ENCODE results near the gene SLA2. TPM values are rescaled to one million over a fixed set of nuclear protein-coding genes. Genes with fewer than 3 reads are reported as not detected.
"Not testable (repeated sequence)": the region's sequence is repeated elsewhere in the genome, so short reads cannot be mapped to it uniquely, and the experiment has no call there.

SLA2 gene
- total RNA-seq, 1 donor from 2014 or later = 2.0 TPM

DNA sequence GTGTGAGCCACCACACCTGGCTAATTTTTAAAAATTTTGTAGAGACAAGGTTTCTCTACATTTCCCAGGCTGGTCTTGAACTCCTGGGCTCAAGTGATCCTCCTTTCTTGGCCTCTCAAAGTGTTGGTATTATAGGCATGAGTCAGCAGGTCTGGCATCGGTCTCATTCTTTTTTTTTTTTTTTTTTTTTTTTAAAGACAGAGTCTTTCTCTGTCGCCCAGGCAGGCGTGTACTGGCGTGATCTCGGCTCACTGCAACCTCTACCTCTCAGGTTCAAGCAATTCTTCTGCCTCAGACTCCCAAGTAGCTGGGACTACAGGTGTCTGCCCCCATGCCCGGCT is 37.6 kb downstream of the SLA2 start:
- not testable (repeated sequence) for DNase-seq (ENCODE audit: low spot score)

DNA sequence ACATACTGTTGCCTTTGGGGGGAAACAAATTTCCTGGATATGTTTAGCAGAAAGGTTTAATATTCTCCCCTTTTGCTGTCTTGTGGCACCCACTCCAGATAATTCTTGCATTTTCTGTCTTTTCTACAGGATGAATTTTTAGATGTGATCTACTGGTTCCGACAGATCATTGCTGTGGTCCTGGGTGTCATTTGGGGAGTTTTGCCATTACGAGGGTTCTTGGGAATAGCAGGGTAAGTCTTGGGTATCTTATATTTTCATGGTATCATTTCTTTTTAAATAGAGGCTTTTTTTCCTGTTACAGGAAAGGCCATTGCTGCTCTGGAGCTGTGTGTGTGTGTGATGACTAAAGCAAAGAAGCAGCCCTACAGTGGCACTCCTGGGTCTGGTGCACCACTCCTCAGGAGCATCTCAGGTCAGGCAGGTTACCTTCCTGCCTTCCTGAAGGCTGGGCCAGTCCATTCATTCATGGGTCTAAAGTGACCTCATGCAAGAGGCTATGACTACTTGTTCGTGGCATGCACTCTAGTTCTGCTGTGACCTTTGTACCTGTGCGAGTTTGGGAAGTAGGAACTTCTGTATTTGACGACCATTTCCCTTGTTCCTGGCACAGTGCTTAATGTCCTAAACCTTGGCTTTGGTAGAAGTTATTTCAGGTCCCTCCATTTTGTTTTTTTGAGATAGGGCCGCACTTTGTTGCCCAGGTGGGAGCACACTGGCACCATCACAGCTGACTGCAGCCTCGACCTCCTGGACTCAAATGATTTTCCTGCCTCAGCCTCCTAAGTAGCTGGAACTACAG is 38.2 kb downstream of the SLA2 start:
- peak; percentile 15 for DNase-seq (ENCODE audit: low spot score)

DNA sequence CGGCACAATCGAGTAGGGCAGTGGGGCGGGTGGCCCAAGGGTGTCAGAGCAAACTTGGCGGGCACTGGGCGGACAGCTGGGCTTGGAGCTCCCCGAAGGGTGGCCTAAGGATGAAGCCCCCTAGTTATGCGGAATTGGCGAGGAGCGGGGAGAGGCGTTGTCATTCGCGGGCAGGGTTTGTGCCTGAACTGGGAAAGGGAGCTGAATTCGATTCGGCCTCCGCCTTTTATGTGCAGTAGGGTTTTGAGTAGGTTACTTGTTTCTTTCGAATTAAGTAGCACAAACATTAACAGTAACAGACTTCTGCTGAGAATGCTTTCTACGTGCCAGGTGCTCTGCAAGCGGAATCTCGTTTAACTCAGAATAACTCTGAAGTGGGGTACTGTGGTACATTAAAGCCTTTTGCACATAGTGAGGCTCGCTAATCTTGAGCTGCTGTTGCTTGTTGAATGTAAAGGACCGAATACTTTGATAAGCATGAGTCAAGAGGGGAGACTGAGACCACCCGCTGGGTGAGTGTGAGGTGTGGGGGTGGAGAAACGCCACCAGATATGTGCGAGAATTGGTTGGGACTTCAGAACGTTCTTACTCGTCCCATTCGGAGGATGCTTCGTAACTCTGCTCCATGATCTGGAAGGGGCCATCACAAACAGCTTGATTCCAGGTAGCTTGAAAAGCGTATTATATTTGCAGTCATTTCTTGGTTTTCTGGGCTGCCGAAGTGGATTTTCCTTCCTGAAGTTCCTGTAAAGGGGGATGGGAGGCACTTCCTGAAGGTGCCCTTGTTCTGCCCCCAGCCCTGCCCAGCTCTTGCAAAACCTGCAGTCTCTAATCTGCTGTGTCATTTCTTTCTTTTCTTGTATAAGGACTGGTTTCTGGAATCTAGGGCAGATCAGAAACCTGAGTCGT is 39.6 kb downstream of the SLA2 start:
- DNase-seq (ENCODE audit: low spot score) = peak; percentile 18

DNA sequence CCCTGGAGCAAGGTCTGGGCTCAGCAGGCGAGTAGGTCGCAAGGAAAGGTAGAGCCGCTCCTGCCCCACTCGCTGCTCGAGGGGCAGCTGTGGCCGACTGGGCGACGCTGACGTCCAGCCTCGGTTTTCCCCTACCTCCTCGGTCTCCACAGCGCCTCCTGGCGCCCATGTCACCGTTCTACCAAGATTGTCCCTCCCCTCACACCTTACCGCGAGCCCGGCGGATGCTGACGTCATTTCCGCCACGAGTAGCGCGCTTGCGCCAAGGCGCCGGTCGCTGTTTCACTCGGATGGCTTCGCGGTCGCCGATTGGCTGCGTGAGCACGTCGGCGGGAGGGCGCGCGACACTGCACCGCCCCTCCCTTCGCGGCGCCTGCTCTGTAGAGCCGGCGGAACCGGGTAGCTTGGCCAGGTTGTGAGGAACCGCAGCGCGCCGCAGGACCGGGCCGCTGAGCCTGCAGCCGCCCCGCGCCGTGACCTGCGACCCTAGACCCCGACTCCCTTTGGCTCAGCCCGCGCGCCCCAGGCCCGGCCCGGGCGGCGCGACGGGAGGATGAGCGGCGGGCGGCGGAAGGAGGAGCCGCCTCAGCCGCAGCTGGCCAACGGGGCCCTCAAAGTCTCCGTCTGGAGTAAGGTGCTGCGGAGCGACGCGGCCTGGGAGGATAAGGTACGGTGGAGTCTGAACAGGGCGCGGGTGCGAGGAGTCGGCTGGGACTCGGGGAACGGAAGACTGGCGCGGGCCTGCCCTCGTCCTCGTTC is 40.4 kb downstream of the SLA2 start, which contains the start of gene RAB5IF:
RAB5IF (plus strand) TSS at position 381 of the 759 bp plus-strand sequence; CDS start at position 554, 173 bp downstream.
- peak; percentile 99 for DNase-seq (ENCODE audit: low spot score)

DNA sequence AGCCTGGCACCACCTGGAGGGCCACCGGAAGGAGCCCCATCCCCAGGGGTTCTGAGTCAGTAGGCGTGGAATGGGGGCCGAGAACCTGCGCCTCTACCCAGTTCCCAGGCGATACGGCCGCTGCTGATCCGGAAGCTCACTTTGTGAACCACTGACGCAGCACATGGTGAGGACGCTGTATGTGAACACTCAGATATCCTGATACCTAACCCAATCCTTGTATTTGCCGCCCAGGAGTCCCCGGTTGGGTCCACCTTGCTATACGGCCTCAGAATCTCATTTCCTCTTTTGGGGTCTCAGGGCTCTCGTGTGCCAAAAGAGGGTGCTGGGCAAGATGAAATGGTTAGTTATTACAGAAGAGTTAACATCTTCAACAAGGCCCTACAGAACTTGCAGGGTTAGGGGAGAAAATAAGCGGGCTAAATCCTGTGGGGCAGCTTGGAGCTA is 41.0 kb downstream of the SLA2 start:
- peak; percentile 31 for DNase-seq (ENCODE audit: low spot score)

DNA sequence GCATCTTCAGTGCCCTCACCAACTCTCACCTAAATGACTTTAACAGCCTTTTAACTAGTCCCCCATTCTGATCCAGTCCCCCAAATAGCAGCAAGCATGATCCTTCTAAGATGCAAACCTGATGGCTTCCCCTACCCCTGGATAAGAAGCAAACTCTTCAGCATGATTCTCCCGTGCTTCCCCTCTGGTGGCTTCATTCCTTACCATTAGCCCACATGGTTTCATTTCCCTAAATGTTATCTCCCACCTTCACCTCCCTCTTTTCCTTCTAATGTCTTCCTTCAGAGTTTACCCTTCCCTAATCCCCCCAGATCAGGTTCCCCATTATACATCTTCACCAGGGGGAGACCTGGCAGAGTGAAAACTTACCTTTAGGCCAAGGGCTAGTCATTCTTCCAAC is 44.5 kb downstream of the SLA2 start:
- DNase-seq (ENCODE audit: low spot score) = no peak

DNA sequence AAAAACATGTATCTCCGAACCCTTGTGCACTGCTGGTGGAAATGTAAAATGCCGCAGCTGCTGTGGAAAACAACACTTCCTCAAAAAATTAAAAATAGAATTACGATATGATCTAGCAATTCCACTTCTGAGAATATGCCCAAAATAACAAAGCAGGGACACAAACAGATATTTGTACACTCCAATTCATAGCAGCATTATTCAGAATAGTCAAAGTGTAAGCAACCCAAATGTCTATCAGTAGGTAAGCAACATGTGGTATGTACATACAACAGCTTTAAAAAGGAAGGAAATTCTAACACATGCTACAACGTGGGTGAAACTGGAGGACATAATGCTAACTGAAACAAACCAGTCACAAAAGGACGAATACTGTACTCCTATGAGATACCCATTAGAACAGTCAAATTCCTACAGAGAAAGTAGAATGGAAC is 46.1 kb downstream of the SLA2 start:
- DNase-seq (ENCODE audit: low spot score) = no peak

DNA sequence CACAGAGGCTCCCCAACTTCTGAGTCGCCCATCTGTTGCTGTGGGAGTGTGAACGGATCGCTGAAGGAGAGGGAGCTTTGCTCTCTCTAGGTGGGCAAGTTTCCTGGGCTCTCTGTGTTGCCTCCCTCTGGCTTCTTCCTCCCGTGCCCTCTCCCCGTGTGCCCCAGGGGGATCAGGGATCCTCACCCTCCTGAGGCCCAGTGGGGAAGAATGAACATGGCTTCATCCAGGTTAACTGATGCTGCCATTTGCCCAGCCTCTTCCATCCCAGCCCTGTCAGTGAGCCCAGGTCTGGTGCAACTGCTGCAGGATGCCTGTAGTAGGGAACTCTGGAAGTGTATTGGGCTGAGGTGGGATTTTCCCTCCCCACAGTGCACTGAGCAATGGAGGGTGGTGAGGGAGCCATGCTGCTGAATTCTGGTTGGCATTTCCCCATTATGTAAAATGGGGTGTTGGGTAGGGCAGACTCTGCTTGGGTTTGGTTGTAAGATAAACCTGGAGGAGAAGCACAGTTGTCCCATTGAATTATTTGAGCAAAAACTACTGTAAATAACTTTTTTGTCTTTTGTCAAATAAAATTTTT is 52.6 kb downstream of the SLA2 start:
- DNase-seq (ENCODE audit: low spot score) = no peak

DNA sequence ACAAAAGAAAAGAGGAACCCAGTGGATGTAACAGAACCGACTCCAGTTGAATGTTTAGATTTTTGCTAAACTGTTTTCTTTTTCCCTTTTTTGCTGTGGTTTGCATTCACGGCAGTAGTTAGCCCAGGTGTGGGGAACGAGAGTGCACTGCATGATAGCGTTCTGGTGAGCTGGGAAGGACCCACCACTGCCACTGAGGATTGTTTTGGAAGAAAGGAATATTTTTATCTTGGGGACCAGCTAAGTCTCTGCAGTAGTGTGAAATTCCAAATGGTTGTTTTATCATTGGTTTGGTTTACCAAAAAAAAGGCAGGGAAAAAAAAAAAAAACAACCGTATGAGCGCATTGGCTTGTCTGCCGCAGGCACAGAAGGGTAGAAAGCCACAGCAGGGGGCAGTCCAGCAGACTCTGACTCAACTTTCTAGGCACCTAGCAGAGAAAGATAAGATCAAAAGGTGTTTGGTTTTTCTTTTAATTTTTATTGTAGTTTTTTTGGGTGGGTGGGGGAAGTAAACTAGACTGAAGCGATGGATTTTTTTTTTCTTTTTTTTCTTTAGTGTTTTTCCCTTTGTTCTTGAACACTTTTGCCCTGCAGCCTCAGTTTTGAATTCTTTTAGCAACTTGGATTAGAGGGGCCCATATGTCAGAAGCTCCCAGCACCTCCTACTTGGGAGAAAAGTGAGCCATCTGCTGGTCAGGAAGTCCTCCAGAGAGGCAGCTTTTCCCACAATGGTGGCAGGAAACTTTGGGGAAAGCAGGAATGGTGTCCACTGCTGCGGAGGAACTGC is 53.9 kb downstream of the SLA2 start:
- DNase-seq (ENCODE audit: low spot score) = peak; percentile 45

DNA sequence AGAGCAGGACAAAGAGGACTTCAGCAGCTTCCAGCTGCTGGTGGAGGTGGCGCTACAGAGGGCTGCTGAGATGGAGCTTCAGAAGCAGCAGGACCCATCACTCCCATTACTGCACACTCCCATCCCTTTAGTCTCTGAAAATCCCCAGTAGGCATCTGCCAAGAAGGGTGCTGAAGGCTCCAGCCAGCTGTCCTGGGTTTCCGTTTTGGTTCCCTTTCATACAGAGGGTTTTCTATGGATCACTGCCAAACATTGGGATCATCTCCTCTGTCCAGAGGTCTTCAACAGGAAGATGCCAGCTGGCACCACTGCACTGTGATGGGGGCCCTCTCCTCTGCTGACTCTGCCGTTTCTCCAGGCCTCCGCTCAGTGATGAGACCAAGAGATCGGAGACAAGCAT is 54.7 kb downstream of the SLA2 start:
- DNase-seq (ENCODE audit: low spot score) = no peak

DNA sequence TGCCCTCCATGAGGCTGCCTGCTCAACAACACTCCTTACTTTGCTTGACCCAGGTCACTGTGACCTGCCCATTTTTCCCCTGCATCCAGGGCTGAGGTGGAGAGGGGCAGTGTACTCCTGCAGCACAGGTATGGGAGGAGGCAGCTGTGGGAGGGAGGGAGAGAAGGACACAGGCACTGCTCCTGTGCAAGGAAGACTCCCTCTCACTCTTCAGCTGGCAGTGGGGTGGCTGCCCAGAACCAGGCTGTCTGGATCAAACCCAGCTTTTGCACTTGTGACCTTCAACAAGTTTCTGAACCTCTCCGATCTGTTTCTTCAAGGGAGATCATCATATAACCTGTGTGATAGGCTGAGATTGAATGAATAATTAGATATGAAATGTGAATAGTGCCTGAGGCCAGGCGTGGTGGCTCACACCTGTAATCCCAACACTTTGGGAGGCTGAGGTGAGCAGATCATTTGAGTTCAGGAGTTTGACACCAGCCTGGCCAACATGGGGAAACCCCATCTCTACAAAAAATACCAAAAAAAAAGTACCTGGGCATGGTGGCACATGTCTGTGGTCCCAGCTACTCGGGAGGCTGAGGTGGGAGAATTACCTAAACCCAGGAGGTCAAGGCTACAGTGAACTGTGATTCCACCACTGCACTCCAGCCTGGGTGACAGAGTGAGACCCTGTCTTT is 58.5 kb downstream of the SLA2 start:
- no peak for DNase-seq (ENCODE audit: low spot score)

DNA sequence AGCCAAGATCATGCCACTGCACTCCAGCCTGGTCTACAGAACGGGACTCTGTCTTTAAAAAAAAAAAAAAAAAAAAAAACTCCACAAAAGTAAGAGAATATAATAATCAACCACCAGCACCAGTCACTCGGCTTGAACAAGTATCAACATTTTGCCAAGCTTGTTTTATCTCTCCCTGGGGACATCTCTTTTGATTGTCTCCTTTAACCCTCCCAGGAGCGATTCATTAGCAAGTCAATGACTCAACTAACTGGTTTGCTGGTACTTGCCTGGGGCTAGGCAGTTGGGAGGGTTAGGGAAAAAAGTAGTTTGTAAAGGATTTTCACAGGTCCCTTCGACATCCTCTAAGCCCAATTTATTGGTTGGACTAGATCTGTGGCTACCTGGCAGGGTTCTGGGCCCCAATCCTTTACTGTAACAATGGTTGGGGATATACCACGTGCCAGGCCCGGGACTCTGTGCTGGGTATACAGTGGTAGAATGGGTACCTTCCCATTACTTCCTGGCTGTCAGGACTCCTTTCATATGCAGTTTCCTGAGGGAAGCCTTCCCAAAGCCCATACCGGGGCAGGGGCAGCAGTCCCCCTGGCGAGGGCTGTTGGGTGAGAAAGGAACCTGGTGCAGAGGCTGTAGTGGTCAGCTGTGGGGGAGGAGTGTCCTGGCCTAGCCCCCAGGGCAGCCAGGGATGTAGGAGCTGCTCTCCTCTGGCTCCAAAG is 60.4 kb downstream of the SLA2 start:
- no peak for DNase-seq (ENCODE audit: low spot score)

DNA sequence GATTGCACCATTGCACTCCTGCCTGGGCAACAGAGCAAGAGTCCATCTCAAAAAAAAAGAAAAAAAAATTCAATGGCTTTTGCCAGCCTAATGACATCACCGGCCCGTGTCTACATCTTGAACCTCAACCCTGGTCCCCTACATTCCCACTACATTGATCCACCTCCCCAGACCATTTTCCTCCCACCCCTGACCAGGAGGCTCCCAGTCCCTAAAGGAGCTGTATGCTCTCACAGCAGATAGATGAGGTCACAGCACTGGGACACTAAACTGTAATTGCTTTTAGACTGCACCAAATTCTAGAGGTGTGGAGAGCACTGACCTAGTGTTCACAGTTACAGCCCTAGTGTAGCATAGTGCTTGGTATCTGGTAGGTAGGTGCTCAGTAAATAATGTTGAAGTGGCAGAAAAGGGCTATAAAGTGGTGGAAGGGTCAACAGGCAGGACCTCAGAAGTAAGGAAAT is 61.9 kb downstream of the SLA2 start:
- no peak for DNase-seq (ENCODE audit: low spot score)

DNA sequence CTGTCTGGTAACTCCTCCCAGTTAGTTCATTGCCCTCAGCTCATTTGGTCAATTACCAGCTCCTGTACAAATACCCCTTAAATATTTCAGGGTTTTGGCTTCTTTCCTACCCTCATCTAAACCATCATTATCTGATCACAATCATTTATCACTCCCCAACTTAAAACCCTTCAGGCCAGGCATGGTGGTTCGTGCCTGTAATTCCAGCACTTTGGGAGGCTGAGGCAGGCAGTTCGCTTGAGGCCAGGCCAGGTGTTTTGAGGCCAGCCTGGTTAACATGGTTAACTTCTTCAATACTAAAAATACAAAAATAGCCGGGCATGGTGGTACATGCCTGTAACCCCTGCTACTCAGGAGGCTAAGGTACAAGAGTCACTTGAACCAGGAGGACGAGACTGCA is 63.2 kb downstream of the SLA2 start:
- DNase-seq (ENCODE audit: low spot score) = no peak

DNA sequence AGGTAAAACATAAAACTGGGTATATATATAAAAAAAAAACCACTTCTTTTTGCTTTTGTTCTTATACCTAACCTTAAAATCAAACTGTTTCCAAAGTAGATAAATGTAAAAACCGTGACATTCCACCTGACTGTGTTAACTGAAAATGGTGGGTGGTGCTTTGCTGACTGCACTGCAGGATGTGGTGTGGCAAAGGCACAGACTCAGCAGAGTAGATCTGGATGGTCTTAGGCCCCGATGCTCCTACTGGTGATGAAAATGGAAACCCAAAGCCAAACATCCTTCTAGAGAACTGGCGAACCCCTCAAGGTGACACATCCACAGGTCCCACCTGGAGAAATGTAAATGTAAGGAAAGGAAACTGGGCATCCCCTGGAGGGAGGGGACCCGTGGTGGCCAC is 63.7 kb downstream of the SLA2 start:
- DNase-seq (ENCODE audit: low spot score) = no peak

DNA sequence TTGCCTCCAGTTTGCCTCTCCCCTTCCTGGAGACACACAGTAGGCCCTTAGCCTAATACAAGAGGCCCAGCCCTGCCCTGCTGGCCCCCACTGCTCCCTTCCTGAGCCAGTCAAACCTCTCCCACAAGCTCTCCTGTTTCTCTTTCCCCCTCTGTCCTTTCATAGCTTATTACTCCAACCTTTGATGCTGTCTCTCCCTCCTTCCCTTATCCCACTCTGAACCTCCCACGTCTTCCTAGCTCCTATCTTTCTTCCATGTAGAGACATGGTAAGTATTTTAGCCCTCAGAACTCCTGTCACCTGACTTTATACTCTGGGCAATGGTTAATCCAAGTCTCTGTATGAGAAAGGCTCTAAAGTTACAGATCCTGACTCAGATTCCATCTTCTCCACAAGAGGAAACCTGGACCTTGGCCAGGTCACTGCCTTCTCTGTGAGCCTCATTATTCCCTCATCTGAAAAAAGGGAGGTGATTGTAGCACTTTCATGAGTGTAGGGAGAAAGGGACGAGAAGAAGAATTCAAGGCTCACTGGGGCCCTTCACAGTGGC is 65.9 kb downstream of the SLA2 start:
- DNase-seq (ENCODE audit: low spot score) = no peak

DNA sequence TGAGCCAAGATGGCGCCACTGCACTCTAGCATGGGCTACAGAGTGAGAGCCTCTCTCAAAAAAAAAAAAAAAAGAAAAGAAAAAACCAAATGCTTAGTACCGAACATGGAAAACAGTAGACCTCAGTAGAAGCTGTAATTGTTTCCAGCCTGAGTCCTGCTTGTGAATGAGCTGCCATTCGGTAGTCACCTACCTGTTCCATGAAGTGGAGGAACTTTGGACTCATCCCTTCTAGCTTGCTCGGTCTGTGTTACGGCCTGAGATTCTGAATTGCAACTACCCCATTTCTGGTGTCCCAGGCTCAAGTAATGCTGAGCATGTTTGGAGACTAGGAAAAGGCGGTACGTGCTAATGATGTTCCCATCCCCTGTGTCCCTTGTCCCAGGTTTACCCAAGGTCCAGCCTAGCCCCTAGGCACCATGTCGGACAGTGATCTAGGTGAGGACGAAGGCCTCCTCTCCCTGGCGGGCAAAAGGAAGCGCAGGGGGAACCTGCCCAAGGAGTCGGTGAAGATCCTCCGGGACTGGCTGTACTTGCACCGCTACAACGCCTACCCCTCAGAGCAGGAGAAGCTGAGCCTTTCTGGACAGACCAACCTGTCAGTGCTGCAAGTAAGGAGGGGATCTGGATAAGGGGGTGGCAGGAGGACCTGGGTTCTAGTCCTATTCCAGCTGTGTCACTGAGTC is 67.5 kb downstream of the SLA2 start:
- no peak for DNase-seq (ENCODE audit: low spot score)

DNA sequence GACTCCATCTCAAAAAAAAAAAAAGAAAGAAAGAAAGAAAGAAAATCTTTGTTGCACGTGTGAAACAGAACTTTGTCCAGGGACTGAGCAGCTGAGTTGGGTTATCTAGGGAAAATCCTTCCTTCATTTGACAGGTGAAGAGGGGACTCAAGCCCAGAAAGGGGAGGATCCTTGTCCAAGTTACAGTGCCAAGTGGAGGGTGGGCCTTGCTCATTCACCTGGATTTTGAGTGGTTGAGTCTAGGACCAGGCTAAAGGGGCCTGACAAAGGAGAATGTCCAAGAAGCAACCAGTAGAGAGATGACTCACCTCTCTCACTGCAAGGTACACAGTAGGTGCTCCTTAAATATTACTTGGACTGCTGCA is 69.9 kb downstream of the SLA2 start:
- no peak for DNase-seq (ENCODE audit: low spot score)

Measured in mucosa of gallbladder (tissue), 1 donor.